ENCODE results near the gene PRKCA.
"Not testable (repeated sequence)": the region's sequence is repeated elsewhere in the genome, so short reads cannot be mapped to it uniquely, and the experiment has no call there.

The PRKCA gene

DNA sequence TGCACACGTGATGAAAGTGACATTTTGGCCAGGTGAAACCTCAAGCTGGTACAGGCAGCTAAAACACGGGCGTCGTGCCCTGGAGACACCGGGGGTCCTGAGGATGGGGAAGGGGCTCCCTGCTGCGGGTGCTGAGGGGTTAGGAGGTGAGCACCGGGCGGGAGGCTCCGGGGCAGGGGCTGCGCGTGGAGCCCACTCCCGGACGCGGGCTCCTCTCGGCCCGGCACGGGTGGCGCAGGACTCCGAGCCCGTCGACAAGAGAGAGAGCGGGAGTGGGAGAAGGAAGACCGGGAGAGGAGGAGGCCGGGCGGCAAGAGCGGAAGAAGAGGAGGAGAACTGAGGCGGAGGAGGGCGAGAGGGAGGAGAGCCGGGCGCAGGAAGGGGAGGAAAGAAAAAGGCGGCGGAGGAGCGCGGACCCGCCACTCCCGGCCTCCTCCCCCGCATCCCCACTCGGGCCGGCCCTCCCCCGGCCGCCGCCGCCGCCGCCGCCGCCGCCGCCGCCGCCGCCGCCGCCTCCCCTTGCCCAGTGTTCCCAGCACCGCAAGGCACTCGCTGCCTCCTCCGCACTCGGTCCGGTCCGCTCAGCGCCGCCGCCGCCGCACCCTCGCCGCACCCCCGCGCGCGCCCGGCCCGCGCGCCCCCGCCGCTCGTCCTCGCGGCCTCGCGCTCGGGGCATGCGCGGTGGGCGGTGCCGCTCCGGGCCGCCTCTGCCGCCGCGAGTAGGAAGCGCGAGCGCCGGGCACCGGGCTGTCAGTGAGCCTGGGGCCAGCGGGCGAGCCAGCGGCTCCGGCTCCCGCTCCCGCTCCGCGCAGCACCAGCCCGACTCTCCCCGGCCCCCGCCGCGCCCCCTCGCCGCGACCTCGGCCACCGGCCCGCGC lies at the start of gene PRKCA:
TSS of gene PRKCA (plus strand) at position 750 of the 878 bp plus-strand sequence.
- DNase-seq = no peak

DNA sequence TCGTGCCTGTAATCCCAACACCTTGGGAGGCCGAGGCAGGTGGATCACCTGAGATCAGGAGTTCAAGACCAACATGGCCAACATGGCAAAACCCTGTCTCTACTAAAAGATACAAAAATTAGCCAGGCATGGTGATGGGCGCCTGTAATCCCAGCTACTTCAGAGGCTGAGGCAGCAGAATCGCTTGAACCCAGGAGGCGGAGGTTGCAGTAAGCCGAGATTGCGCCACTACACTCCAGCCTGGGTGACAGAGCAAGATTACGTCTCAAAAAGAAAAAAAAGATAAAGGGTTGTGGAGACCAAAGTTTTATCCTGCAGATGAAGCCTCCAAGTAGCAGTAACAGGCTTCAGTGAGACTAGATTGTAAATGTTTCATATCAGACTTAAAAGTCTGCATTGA lies 49.0 kb upstream of the PRKCA start:
- not testable (repeated sequence) for DNase-seq

DNA sequence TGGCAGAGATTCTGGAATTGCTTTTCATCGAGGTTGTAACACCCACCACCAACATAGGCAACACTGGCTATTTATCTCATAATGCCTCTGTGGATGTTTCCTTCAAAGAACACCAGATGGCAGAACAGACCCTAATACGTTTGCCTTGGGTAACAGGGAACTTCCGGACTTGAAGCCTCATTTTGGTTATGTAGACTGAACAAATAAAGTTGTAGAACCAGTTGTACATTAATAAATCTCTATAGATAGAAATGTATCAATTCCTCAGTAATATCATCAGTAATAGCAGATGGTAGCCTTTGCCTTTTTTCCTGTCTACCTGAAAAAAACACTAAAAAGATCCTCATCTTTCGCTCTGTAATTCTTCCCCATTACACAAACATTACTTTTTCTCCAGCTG lies 47.3 kb upstream of the PRKCA start:
- no peak for DNase-seq

DNA sequence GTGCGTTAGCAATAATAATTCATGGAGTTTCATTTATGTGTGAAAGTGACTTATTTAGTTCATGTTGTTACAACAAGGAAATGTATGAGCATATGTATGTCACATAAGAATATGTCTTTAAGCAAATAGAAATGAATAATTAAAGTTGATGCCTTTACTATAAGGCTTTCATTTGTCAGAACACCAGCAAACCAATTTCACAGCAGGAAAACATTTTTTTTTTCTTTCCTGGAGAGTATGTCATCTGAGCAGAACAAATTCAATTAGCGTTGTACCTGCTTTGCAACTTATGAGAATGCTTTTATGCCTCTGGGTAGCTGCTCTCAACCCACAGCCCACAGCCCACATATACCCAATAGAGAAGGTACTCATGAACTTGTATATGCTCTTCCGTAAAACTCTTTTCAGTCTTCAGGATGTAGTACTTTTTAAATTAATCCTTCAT lies 46.9 kb upstream of the PRKCA start:
- no peak for DNase-seq

DNA sequence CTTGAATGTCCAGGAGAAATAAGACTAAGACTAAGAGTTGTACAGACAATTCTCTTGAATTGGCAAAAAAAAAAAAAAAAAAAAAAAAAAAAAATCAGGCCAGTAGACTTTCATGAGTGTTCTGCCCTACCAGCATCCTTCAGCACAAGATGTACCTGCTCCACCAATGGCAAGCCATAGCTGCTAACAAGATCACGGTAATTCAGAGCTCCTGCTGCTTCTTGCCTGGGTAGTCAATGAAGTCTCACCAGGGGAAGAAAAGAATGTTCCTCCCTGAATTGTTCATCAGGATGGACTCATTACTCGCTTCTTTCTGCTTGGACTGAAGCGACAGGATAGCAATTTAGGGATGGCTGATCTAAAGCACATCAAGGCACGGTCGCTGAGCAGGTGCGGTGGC lies 42.1 kb upstream of the PRKCA start:
- no peak for DNase-seq

DNA sequence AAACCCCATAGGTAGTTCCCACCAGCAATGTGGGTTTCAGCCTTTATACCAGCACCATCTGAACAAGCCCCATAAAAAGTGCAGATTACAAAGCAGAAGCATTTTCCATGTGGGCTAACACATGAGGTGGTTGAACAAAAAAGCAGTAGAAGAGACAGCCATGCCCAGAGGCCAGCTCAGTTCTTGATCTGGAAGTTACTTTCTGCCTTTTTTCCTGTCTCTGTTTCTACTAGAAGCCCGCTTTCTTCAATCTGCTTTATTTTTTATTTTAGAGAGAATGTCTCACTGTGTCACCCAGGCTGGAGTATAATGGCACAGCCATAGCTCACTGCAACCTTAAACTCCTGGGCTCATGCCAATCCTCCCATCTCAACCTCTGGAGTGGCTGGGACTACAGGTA lies 41.7 kb upstream of the PRKCA start:
- DNase-seq = no peak

DNA sequence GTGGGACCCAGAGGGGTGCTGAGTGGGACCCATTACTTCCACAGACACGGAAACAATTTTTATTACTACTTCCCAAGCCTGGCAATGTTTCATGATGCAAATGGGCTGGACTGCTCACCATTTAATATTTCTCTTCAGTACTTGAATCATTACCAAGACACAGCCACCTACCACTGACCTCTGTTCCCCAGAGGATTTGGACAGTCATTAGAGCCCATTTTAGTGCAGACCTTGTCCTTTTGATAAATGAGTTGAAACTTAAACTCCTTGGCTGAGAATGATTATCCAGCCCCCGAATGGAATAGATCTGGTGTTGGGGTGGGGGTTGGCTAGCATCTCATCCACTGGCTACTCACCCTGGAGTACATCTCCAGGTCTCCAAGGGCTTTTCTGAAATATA lies 39.6 kb upstream of the PRKCA start:
- no peak for DNase-seq

DNA sequence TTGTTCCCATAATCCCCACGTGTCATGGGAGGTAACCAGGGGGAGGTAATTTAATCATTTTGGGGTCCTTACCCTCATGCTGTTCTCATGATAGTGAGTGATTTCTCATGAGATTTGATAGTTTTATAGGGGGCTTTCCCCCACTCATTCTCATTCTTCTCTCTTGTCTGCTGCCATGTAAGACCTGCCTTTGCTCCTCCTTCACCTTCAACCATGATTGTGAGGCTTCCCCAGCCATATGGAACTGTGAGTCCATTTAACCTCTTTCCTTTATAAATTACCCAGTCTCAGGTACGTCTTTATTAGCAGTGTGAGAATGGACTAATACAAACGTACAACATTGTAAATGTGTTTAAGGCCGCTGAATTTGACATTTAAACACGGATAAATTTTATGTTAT lies 37.7 kb upstream of the PRKCA start:
- DNase-seq = no peak

DNA sequence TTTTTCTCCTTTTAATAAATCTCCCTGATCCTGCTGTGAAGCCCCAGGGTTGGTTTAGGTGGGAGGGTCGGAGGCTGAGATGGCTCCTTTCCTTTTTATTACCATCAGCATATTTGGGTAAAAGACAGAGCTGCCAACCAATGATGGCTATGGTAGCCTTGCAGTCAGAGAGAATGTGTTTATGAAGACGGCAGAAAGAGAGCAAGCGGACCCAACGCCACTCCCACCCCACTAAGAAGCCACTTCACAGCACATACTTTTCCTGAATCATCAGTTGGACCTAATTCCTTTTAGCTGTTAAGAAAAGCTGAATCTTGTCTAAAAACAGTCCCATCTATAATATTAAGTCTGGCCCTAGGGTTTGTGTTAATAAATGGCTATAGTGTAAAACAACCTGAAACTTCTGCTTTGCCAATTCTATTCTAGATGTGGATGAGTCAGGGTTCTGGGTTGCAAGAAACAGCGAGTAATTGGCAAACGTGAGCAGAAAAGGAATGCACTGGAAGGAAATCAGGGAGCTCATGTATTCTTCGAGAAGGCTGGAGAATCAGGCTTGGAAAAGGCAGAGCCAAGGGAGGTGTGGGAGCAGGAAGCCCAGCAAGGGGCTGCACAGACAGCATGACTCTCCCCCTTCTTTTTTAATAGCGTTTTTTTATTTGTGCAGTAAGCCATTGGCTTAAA lies 34.0 kb upstream of the PRKCA start:
- DNase-seq = no peak

DNA sequence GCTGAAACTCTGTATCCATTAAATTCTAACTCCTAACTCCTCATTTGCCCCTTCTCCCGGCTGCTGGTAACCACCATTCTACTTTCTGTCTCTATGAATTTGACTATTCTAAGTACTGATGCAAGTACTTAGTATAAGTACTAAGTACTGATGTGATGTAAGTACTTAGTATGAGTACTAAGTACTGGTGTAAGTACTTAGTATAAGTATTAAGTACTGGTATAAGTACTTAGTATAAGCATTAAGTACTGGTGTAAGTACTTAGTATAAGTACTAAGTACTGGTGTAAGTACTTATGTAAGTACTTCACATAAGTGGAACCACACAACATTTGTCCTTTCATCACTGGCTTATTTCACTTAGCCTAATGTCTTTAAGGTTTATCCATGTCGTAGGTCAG lies 32.3 kb upstream of the PRKCA start:
- DNase-seq = no peak

DNA sequence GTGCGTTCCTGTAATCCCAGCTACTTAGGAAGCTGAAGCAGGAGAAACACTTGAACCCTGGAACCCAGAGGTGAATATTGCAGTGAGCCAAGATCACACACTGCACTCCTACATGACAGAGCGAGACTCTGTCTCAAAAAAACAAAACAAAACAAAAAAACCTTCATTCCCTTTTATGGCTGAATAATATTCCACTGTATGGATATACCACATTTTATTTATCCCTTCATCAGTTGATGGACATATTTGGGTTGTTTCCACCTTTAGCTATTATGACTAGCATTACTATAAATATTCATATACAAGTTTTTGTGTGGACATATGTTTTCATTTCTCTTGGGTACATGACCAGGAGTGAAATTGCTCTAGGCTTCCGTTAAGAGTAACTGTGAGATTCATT lies 30.9 kb upstream of the PRKCA start:
- no peak for DNase-seq

DNA sequence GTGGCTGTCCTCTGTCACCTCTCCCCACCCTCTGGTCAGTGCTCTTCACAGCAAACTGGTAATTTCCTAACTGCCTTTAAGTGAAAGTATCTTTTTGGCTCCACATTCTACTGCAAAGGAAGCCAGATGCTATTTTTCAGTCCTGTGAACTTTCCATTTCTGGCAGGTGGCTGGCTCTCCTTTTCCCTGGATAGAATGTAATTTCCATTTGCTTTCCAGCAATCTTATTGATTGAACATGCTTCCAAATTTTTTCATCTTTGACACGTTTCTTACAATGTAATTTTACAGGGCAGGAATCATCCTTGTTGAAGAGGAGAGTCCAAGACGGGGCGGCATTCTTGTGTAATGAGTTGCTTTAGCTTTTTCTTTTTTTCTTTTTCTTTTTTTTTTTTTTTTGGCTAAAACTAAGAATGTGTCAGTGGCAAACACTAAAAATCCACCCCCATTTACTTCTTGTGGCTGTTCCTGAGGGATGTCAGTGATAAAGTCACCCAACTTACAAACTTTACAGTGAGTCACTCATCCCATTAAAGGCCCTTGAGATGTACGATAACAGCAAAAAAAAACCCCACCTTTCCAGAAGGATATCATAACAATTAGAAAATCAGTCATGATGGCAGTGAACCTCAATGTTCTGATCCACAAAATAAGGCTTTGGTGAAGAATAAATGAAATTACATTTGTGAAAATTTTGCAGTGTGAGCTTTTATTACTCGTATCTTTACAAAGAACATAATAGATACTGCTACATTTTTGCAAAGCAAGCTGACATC lies 29.4 kb upstream of the PRKCA start:
- no peak for DNase-seq

DNA sequence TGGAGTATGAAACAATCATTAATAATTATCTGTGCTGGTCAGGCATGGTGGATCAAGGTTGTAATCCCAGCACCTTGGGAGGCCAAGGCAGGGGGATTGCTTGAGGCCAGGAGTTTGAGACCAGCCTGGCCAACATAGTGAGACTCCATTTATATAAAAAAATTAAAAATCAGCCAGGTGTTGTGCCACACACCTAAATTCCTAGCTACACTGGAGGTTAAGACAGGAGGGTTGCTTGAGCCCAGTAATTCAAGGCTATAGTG lies 28.9 kb upstream of the PRKCA start:
- DNase-seq = no peak

DNA sequence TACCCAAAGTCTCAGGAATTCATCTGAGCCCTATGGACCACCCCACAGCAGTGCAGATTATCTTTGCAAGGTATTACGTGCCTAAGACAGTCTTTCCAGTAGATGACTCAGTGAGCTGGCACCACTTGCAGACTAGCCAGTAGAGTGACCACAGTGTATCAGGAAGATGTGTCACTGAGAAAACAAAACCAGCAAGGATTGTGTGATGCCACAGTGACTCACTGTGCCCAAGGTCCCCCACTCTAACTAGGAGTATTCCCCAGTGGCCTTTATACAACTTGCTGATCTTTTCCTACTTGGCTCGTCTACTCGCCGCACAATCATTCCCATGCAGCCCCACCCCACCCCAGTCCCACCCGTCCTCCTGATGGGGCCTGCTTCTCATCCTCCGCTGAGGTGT lies 26.8 kb upstream of the PRKCA start:
- no peak for DNase-seq

DNA sequence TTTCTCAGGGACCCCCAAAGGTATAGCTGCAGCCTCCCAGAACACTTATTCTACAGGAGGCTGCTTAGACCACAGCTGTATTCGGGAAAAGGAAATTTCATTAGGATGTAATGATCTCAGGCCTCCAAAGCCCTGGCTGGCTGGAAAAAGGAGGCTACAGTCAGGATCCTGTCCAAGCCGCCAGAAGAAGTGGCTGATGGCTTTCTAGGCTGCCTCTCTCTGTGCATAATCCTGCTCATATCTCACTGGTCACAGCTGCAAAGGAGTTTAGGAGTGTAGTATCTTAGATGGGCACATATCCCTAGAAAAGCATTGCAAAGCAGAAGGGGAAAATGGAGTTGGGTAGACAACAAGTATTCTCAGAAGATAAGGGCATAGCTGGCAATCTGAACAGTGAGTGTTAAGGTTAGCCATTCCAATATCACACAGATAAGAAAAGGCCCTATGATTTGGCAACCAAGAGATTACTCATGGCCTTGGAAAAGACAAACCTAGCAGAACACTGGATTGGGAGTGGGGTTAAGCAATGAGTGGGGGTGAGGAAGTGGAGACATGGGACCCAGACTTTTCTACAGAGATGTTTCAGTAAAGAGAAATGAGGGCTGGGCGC lies 26.0 kb upstream of the PRKCA start:
- DNase-seq = no peak

DNA sequence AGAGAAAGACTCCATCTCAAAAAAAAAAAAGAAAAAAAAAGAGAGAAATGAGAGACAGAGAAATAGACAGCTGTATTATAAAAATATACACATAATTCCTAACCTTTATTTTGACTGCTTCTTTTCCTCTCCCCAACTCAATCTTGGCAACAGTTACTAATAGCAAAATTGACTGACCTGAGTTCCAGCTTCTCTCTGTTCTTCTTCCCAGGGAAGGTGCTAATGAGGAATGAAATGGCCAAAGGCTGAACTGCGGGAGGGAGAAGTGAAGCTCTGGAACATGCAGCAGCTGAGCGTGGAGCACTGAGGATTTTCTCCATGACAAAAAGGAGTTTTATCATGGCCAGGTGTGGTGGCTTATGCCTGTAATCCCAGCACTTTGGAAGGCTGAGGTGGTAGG lies 25.2 kb upstream of the PRKCA start:
- DNase-seq = no peak

DNA sequence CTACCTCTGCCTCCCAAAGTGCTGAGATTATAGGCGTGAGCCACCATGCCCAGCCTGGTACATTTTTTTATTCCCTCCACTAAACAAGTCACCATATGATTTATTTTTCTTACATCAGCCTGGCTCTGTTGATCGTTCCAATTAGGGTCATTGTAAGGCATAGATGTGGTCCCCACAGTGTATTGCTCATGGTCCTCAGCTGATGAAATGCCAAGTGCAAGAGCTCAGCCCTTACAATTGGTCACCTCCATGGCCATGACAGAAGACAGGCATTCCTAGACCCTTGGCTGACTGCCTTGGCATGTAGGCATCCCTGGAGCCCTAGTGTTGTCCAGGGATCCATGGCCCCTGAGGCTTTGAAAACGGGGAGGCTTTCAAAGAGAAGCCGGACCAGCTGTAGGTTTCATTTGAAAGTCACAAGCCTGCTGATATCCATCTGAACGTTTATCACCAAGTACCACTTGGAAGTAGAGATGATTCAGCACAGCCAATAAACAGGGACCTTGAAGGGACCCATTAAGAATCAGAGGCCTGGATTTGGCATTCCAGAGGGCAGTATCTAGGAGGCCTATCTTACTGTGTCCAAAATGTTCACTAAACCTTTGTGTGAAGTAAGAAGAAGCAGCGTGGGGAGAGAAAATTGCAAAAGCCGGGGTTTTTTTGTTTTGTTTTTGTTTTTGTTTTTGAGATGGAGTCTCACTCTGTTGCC lies 20.6 kb upstream of the PRKCA start:
- no peak for DNase-seq

DNA sequence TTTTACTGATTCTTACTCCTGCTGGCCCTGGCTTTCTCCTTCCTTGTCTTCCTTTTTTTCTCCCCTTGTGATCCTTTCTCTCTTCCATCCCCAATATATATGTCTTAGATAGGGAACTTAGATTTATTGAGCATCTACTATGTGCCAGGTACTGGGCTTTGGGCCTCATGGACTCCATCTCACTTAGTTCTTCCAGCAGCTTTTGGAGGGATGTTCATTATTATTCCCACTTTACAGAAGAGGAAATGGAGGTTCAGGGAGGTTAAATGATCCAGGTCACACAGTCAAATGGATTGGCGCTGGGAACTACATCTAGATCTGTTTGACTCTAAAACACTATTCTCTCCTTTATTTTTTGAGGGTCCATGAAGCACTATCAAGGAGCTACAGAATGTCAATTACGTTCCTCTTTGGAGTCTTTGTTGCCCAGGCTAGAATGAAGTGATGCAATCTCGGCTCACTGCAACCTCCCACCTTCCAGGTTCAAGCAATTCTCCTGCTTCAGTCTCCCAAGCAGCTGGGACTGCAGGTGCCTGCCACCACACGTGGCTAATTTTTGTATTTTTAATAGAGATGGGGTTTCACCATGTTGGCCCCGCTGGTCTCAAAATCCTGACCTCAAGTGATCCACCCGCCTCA lies 19.0 kb upstream of the PRKCA start:
- no peak for DNase-seq

DNA sequence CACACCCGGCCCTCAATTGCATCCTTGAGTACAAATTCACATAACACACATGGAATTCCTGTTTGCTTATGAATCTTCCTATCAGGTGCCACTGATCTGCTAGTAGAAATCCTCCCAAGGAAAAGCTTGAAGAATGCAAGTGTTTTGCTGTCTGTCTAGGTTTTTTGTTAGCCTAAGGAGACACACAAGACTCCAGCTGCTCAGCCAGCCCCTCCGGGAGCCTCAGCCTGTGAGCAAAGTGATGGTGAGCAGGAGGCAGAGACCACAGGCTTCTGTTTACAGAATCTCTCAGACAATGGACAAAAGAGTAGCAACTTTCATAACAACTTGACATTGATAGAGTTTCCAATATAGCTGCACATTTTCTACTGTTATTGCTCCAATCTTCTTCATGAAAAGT lies 18.4 kb upstream of the PRKCA start:
- DNase-seq = no peak

DNA sequence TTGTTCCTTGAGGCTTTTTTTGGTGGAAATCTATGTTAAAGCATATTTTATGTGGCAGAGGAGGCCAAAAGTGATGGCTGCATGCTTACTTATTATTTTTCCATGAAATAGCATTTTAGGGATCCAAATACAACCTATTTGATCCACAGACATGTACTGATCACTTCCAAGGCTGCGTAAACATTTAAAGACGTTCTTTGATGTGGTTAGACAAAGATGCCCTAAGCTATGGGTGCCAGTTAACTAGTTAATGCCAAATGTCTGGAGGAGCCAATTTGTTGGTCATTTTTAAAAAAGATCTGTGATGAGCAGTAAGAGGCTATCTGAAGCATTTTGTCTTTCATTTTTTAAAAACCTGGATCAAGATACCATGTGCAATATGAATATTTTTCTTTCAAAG lies 17.3 kb upstream of the PRKCA start:
- no peak for DNase-seq

DNA sequence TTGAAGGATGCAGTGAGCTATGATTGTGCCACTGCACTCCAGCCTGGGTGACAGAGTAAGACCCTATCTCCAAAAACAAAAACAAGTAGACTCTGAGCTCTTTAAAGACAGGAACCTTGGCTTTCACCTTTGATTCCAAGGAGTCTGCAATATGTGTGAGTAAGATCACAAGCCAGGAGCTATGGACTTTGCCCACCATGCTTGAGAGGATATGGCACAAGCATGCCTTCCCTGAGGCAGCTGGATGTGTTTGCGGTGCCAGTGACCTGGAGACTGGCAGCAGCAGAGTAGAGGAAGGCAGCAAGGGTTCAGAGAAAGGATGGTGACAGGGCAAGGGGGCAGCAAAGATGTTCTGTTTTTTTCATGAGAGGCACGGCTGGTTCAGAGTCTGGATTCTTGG lies 14.5 kb upstream of the PRKCA start:
- no peak for DNase-seq

DNA sequence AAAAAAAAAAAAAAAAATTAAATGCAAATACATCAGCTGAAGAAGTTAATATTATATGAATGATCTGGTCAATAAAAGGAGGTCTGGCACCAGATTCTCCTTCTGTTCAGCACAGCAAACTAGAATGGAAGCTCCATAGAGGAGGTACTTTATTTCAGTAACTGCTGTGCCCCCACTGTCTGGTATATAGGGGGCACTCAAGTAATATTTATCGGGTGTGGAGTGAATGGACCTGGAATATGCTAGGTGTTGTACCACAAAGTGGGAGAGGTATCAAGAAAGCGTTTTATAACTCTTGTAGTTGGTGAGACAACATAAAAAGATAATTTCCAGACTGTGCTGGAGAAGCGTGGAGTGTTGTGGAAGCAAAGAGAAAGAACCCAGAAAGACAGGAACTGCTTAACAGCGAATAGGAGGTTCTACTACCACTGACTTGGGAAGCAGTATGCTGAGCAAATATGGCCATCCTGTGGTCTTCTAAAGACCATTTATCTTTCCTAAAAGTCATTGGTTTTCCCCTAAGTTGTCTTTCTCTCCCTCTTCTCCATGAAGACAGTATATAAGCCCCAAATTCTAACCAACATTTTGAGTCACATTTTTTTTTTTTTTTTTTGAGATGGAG lies 12.2 kb upstream of the PRKCA start:
- no peak for DNase-seq
